Stimulated activated naive CD8-positive, alpha-beta T cell treated with anti-CD3 and anti-CD28 coated beads, Interleukin-15, amount 100 ng/mL, for 72 hours (primary cell): ENCODE data around the gene TMEM108.

Source experiments
- ATAC-seq: fragments of 150-1000 bp; cut with Tn5 transposase; 2 replicates; pipeline ENCODE4 v1.10.0; 2021; ENCODE audit warnings: mild to moderate bottlenecking, moderate library complexity
- DNase-seq, 2 donors: peaks; one replicate each; pipeline ENCODE4 v3.0.0; 2021 to 2022
- H3K27ac Mint-ChIP-seq, 2 donors: one replicate each; pipeline ENCODE4 v1.8.0; 2022; ENCODE audit warnings: mild to moderate bottlenecking in 2 of 2, mixed read lengths in 2 of 2, moderate library complexity in 2 of 2
- H3K27me3 Mint-ChIP-seq: one replicate; pipeline ENCODE4 v1.8.0; 2022; ENCODE audit warnings: mixed read lengths
- H3K4me1 Mint-ChIP-seq: one replicate; pipeline ENCODE4 v1.8.0; 2022; ENCODE audit warnings: mild to moderate bottlenecking, mixed read lengths
- H3K4me3 Mint-ChIP-seq, 2 donors: one replicate each; pipeline ENCODE4 v1.8.0; 2022; ENCODE audit warnings: mild to moderate bottlenecking in 2 of 2, mixed read lengths in 2 of 2, moderate library complexity in 1 of 2
- H3K9me3 Mint-ChIP-seq, 2 donors: one replicate each; pipeline ENCODE4 v1.8.0; 2022; ENCODE audit warnings: mixed read lengths in 2 of 2

TMEM108 gene

GRCh38 chr3:133248389-133248788 lies 210.2 kb downstream of the TMEM108 start:
- H3K27me3 Mint-ChIP-seq = peaks cover 18% of the 10 kb centered on the region
- ATAC-seq (no peak), DNase-seq (no peak)
- H3K9me3 Mint-ChIP-seq = no peaks in the 10 kb centered on the region
- H3K27ac Mint-ChIP-seq = no peak overlapping the region
- no peaks in the 10 kb centered on the region for H3K4me1 Mint-ChIP-seq
- no peak overlapping the region for H3K4me3 Mint-ChIP-seq

GRCh38 chr3:133249490-133249889 lies 211.3 kb downstream of the TMEM108 start:
- H3K4me1 Mint-ChIP-seq = no peaks in the 10 kb centered on the region
- no peak overlapping the region for H3K27ac Mint-ChIP-seq
- H3K27me3 Mint-ChIP-seq = peaks cover 18% of the 10 kb centered on the region

GRCh38 chr3:133254151-133254550 lies 216.0 kb downstream of the TMEM108 start:
- no peak for DNase-seq
- H3K4me1 Mint-ChIP-seq = no peaks in the 10 kb centered on the region
- ATAC-seq = no peak
- peaks cover 18% of the 10 kb centered on the region for H3K27me3 Mint-ChIP-seq
- H3K4me3 Mint-ChIP-seq = no peak overlapping the region
- no peak overlapping the region for H3K27ac Mint-ChIP-seq
- H3K9me3 Mint-ChIP-seq = no peaks in the 10 kb centered on the region

More at GRCh38 chr3:133249490-133249889, 211.3 kb downstream of the TMEM108 start:
- Mint-ChIP-seq H3K9me3 (no peaks in the 10 kb centered on the region), H3K4me3 (no peak overlapping the region)
- ATAC-seq = no peak
- DNase-seq = no peak

- no peak for ATAC-seq
- H3K9me3 Mint-ChIP-seq = no peaks in the 10 kb centered on the region
- no peak overlapping the region for H3K4me3 Mint-ChIP-seq
- DNase-seq = no peak
- H3K27ac Mint-ChIP-seq = no peak overlapping the region
- no peaks in the 10 kb centered on the region for H3K4me1 Mint-ChIP-seq
- peaks cover 18% of the 10 kb centered on the region for H3K27me3 Mint-ChIP-seq
Measured at GRCh38 chr3:133254716-133255115, 216.5 kb downstream of the TMEM108 start.

- Mint-ChIP-seq H3K9me3 (no peaks in the 10 kb centered on the region), H3K4me1 (no peaks in the 10 kb centered on the region), H3K27ac (no peak overlapping the region), H3K27me3 (peaks cover 15% of the 10 kb centered on the region), H3K4me3 (no peak overlapping the region)
- ATAC-seq = peak; percentile 53
- no peak for DNase-seq
Measured at GRCh38 chr3:133256787-133257483, 218.7 kb downstream of the TMEM108 start.

- DNase-seq = no peak
- peaks cover 6% of the 10 kb centered on the region for H3K27me3 Mint-ChIP-seq
- no peak for ATAC-seq
- H3K4me1 Mint-ChIP-seq = no peaks in the 10 kb centered on the region
- H3K4me3 Mint-ChIP-seq = no peak overlapping the region
- H3K9me3 Mint-ChIP-seq = no peaks in the 10 kb centered on the region
- no peak overlapping the region for H3K27ac Mint-ChIP-seq
Measured at GRCh38 chr3:133258358-133258757, 220.2 kb downstream of the TMEM108 start.

GRCh38 chr3:133259767-133260166 lies 221.6 kb downstream of the TMEM108 start:
- no peak for DNase-seq
- H3K4me1 Mint-ChIP-seq = no peaks in the 10 kb centered on the region
- H3K9me3 Mint-ChIP-seq = no peaks in the 10 kb centered on the region
- H3K4me3 Mint-ChIP-seq = no peak overlapping the region
- peaks cover 6% of the 10 kb centered on the region for H3K27me3 Mint-ChIP-seq
- ATAC-seq = no peak
- no peak overlapping the region for H3K27ac Mint-ChIP-seq

GRCh38 chr3:133262333-133262732 lies 224.1 kb downstream of the TMEM108 start:
- no peaks in the 10 kb centered on the region for H3K9me3 Mint-ChIP-seq
- H3K4me1 Mint-ChIP-seq = no peaks in the 10 kb centered on the region
- no peak for DNase-seq
- H3K4me3 Mint-ChIP-seq = no peak overlapping the region
- ATAC-seq = no peak
- no peak overlapping the region for H3K27ac Mint-ChIP-seq
- H3K27me3 Mint-ChIP-seq = peaks cover 22% of the 10 kb centered on the region

- Mint-ChIP-seq H3K4me1 (no peaks in the 10 kb centered on the region), H3K27ac (no peak overlapping the region), H3K27me3 (peaks cover 26% of the 10 kb centered on the region), H3K9me3 (no peaks in the 10 kb centered on the region), H3K4me3 (no peak overlapping the region)
- ATAC-seq (no peak), DNase-seq (no peak)
Measured at GRCh38 chr3:133264920-133265319, 226.7 kb downstream of the TMEM108 start.

GRCh38 chr3:133268726-133269134 lies 230.5 kb downstream of the TMEM108 start:
- DNase-seq = no peak
- ATAC-seq = no peak
- H3K27me3 Mint-ChIP-seq = peaks cover 39% of the 10 kb centered on the region
- H3K4me1 Mint-ChIP-seq = no peaks in the 10 kb centered on the region
- H3K4me3 Mint-ChIP-seq = no peak overlapping the region
- H3K27ac Mint-ChIP-seq = no peak overlapping the region
- no peaks in the 10 kb centered on the region for H3K9me3 Mint-ChIP-seq

GRCh38 chr3:133269393-133269792 lies 231.2 kb downstream of the TMEM108 start:
- Mint-ChIP-seq H3K4me3 (no peak overlapping the region), H3K27me3 (peaks cover 45% of the 10 kb centered on the region), H3K4me1 (no peaks in the 10 kb centered on the region), H3K27ac (peak overlapping the region in 1 of 2 donors; percentile 29), H3K9me3 (no peaks in the 10 kb centered on the region)
- DNase-seq = no peak
- no peak for ATAC-seq

- DNase-seq (no peak), ATAC-seq (no peak)
- no peaks in the 10 kb centered on the region for H3K9me3 Mint-ChIP-seq
- no peaks in the 10 kb centered on the region for H3K4me1 Mint-ChIP-seq
- no peak overlapping the region for H3K27ac Mint-ChIP-seq
- no peak overlapping the region for H3K4me3 Mint-ChIP-seq
- peaks cover 51% of the 10 kb centered on the region for H3K27me3 Mint-ChIP-seq
Measured at GRCh38 chr3:133270631-133271030, 232.4 kb downstream of the TMEM108 start.

GRCh38 chr3:133271042-133271441 lies 232.9 kb downstream of the TMEM108 start:
- H3K27me3 Mint-ChIP-seq = peaks cover 48% of the 10 kb centered on the region
- no peak for ATAC-seq
- no peak overlapping the region for H3K4me3 Mint-ChIP-seq
- H3K4me1 Mint-ChIP-seq = no peaks in the 10 kb centered on the region
- no peak for DNase-seq
- no peaks in the 10 kb centered on the region for H3K9me3 Mint-ChIP-seq
- no peak overlapping the region for H3K27ac Mint-ChIP-seq

GRCh38 chr3:133271539-133271938 lies 233.3 kb downstream of the TMEM108 start:
- ATAC-seq = no peak
- H3K9me3 Mint-ChIP-seq = no peaks in the 10 kb centered on the region
- H3K4me3 Mint-ChIP-seq = no peak overlapping the region
- peaks cover 45% of the 10 kb centered on the region for H3K27me3 Mint-ChIP-seq
- H3K4me1 Mint-ChIP-seq = peaks cover 2% of the 10 kb centered on the region
- H3K27ac Mint-ChIP-seq = no peak overlapping the region
- DNase-seq = no peak

GRCh38 chr3:133273346-133273745 lies 235.2 kb downstream of the TMEM108 start:
- DNase-seq = no peak
- no peak overlapping the region for H3K27ac Mint-ChIP-seq
- ATAC-seq = no peak
- H3K4me1 Mint-ChIP-seq = peaks cover 6% of the 10 kb centered on the region
- no peak overlapping the region for H3K4me3 Mint-ChIP-seq
- H3K9me3 Mint-ChIP-seq = no peaks in the 10 kb centered on the region
- H3K27me3 Mint-ChIP-seq = peaks cover 37% of the 10 kb centered on the region

GRCh38 chr3:133274477-133274876 lies 236.3 kb downstream of the TMEM108 start:
- no peak for DNase-seq
- H3K9me3 Mint-ChIP-seq = no peaks in the 10 kb centered on the region
- H3K4me1 Mint-ChIP-seq = peaks cover 6% of the 10 kb centered on the region
- peaks cover 37% of the 10 kb centered on the region for H3K27me3 Mint-ChIP-seq
- ATAC-seq = no peak
- no peak overlapping the region for H3K27ac Mint-ChIP-seq
- no peak overlapping the region for H3K4me3 Mint-ChIP-seq

GRCh38 chr3:133276594-133276993 lies 238.4 kb downstream of the TMEM108 start:
- H3K27me3 Mint-ChIP-seq = peaks cover 35% of the 10 kb centered on the region
- H3K9me3 Mint-ChIP-seq = no peaks in the 10 kb centered on the region
- H3K4me3 Mint-ChIP-seq = no peak overlapping the region
- no peak overlapping the region for H3K27ac Mint-ChIP-seq
- ATAC-seq = no peak
- peaks cover 6% of the 10 kb centered on the region for H3K4me1 Mint-ChIP-seq
- no peak for DNase-seq
